Left ventricle myocardium inferior (tissue), 1 donor: ENCODE data around the gene ERICH6. TPM values are rescaled to one million over a fixed set of nuclear protein-coding genes. Genes with fewer than 3 reads are reported as not detected.
A peak's percentile ranks its signal among the peaks of the same experiment; 100 is the strongest.

Experiments used
- DNase-seq: peaks from one replicate; pipeline ENCODE4 v3.0.0-alpha.2; 2020
- H3K27ac ChIP-seq: fragments of 200-600 bp; replicated peaks from 2 replicates; pipeline ENCODE4 v1.8.0; 2021
- H3K27me3 ChIP-seq: fragments of 200-600 bp; 2 replicates; pipeline ENCODE4 v1.8.0; 2021; ENCODE audit warnings: low read depth
- H3K36me3 ChIP-seq: fragments of 200-600 bp; 2 replicates; pipeline ENCODE4 v1.8.0; 2021
- H3K4me1 ChIP-seq: fragments of 200-600 bp; 2 replicates; pipeline ENCODE4 v1.8.0; 2021
- H3K4me3 ChIP-seq: fragments of 200-600 bp; 2 replicates; pipeline ENCODE4 v1.8.0; 2021; ENCODE audit warnings: mild to moderate bottlenecking, moderate library complexity
- H3K9me3 ChIP-seq: fragments of 200-600 bp; replicated peaks from 2 replicates; pipeline ENCODE4 v1.8.0; 2021
- CTCF ChIP-seq: fragments of 200-600 bp; IDR thresholded peaks from 2 replicates; pipeline ENCODE4 v1.8.0; 2021; ENCODE audit warnings: antibody characterized with exemption, mild to moderate bottlenecking, borderline replicate concordance
- intact Hi-C: fragments of 100-400 bp; cut with micrococcal nuclease; formaldehyde crosslinking; loops from one replicate; pipeline ENCODE4 v1.11.0; 2022
- total RNA-seq: library from RNA; stranded (reverse); fragmentation: NEBNext Ultra II Directional; extraction: Animal tissue kit (Norgen Biotek cat#: 25700); gene quantifications from one replicate; pipeline ENCODE4 v1.2.1, GENCODE V29; 2021
- donor health status: DM: no; HTN: yes; CAD: no; lungs with severe emphysema.

Gene ERICH6
- total RNA-seq, 1 donor from 2014 or later = 0.55 TPM

- no peak overlapping the region for H3K27ac ChIP-seq
- peaks cover 16% of the 10 kb centered on the region for H3K36me3 ChIP-seq
- TF ChIP-seq CTCF = no peak
- intact Hi-C loops = no loop called here
- H3K4me1 ChIP-seq = peaks cover 77% of the 10 kb centered on the region
- no peak for DNase-seq
- H3K9me3 ChIP-seq = no peaks in the 10 kb centered on the region
- H3K27me3 ChIP-seq = no peaks in the 10 kb centered on the region
- H3K4me3 ChIP-seq = no peak overlapping the region
Observed at GRCh38 chr3:150742679-150743078, 39.0 kb upstream of the ERICH6 start.

GRCh38 chr3:150742141-150742523 is 38.4 kb upstream of the ERICH6 start:
- no peak for TF ChIP-seq CTCF
- Histone ChIP-seq H3K4me3 (no peak overlapping the region), H3K9me3 (no peaks in the 10 kb centered on the region), H3K4me1 (peaks cover 77% of the 10 kb centered on the region), H3K36me3 (peaks cover 16% of the 10 kb centered on the region), H3K27me3 (no peaks in the 10 kb centered on the region), H3K27ac (no peak overlapping the region)
- intact Hi-C loops = no loop called here
- DNase-seq = no peak

GRCh38 chr3:150741497-150742140 is 37.9 kb upstream of the ERICH6 start:
- peak overlapping the region; percentile 28 for H3K27ac ChIP-seq
- no peaks in the 10 kb centered on the region for H3K9me3 ChIP-seq
- H3K36me3 ChIP-seq = peaks cover 16% of the 10 kb centered on the region
- no peak overlapping the region for H3K4me3 ChIP-seq
- intact Hi-C loops = no loop called here
- TF ChIP-seq CTCF = no peak
- H3K27me3 ChIP-seq = no peaks in the 10 kb centered on the region
- no peak for DNase-seq
- peaks cover 77% of the 10 kb centered on the region for H3K4me1 ChIP-seq

- no peak for TF ChIP-seq CTCF
- H3K4me3 ChIP-seq = no peak overlapping the region
- no peak for DNase-seq
- peaks cover 77% of the 10 kb centered on the region for H3K4me1 ChIP-seq
- peaks cover 16% of the 10 kb centered on the region for H3K36me3 ChIP-seq
- H3K27me3 ChIP-seq = no peaks in the 10 kb centered on the region
- intact Hi-C loops = no loop called here
- no peaks in the 10 kb centered on the region for H3K9me3 ChIP-seq
- H3K27ac ChIP-seq = peak overlapping the region; percentile 28
Observed at GRCh38 chr3:150740733-150741496, 37.2 kb upstream of the ERICH6 start.

GRCh38 chr3:150739877-150740645 is 36.3 kb upstream of the ERICH6 start:
- Histone ChIP-seq H3K9me3 (no peaks in the 10 kb centered on the region), H3K4me3 (no peak overlapping the region), H3K27ac (no peak overlapping the region), H3K36me3 (peaks cover 16% of the 10 kb centered on the region), H3K4me1 (peaks cover 81% of the 10 kb centered on the region), H3K27me3 (no peaks in the 10 kb centered on the region)
- TF ChIP-seq CTCF = no peak
- no peak for DNase-seq
- intact Hi-C loops = no loop called here
